IMR-90 (cell line): ENCODE data around the gene FOXI1. TPM values are rescaled to one million over a fixed set of nuclear protein-coding genes. Genes with fewer than 3 reads are reported as not detected.

ENCODE experiments used
- ATAC-seq: fragments of 200-7000 bp; cut with Tn5 transposase; 2 replicates; pipeline ENCODE4 v1.9.1; 2020; ENCODE audit warnings: low read depth, mild to moderate bottlenecking, moderate library complexity
- BruUV-seq: library from RNA; stranded (reverse); fragments of 400-500 nt; replicated peaks from 2 replicates; lab custom pipeline; 2021; lab: Mats Ljungman, UMichigan
- CTCF ChIA-PET: fragments of 300-600 bp; formaldehyde crosslinking; extraction: SDS; loops from one replicate; lab custom pipeline; 2021; ENCODE audit warnings: antibody characterized with exemption; lab: Yijun Ruan, JAX
- POLR2A ChIA-PET: fragments of 300-600 bp; sonication (Branson Sonifier 250); formaldehyde crosslinking; loops from one replicate; lab custom pipeline; 2022; ENCODE audit warnings: antibody characterized with exemption; ENCODE audit not compliant: unreplicated experiment; lab: Charles Lee
- DNase-seq: peaks from one replicate; pipeline ENCODE4 v3.0.0; 2013
- H2AFZ ChIP-seq: replicated peaks from 2 replicates; pipeline ENCODE3; 2013; ENCODE audit warnings: low read length, mild to moderate bottlenecking; ENCODE audit not compliant: poor library complexity
- H2AK5ac ChIP-seq: 2 replicates; pipeline ENCODE4 v1.6.1; 2013; ENCODE audit warnings: low read depth, low read length, inconsistent platforms
- H2AK9ac ChIP-seq: replicated peaks from 2 replicates; pipeline ENCODE3; 2013; ENCODE audit warnings: mild to moderate bottlenecking, low read depth, low read length, moderate library complexity; ENCODE audit not compliant: poor library complexity
- H2BK120ac ChIP-seq: 2 replicates; pipeline ENCODE4 v1.6.1; 2013; ENCODE audit warnings: low read depth, low read length, inconsistent platforms
- H2BK15ac ChIP-seq: 3 replicates; pipeline ENCODE4 v1.6.1; 2013; ENCODE audit warnings: low read depth, low read length, inconsistent platforms
- H2BK20ac ChIP-seq: 2 replicates; pipeline ENCODE4 v1.6.1; 2013; ENCODE audit warnings: low read depth, mild to moderate bottlenecking, inconsistent platforms, low read length, moderate library complexity
- H2BK5ac ChIP-seq: 2 replicates; pipeline ENCODE4 v1.6.1; 2013; ENCODE audit warnings: mild to moderate bottlenecking, low read depth, low read length, inconsistent platforms; ENCODE audit not compliant: poor library complexity, severe bottlenecking
- H3K14ac ChIP-seq: replicated peaks from 2 replicates; pipeline ENCODE4 v1.6.1; 2013; ENCODE audit warnings: low read depth, low read length, inconsistent platforms
- H3K18ac ChIP-seq: 2 replicates; pipeline ENCODE4 v1.6.1; 2013; ENCODE audit warnings: low read depth, low read length, control low read depth
- H3K23ac ChIP-seq: 2 replicates; pipeline ENCODE4 v1.6.1; 2013; ENCODE audit warnings: low read depth, low read length, inconsistent platforms
- H3K27ac ChIP-seq: 2 replicates; pipeline ENCODE4 v1.5.1; 2013; ENCODE audit warnings: mild to moderate bottlenecking, control low read depth, low read length; ENCODE audit not compliant: insufficient read depth
- H3K27me3 ChIP-seq: 2 replicates; pipeline ENCODE4 v1.6.1; 2013; ENCODE audit warnings: low read length; ENCODE audit not compliant: control insufficient read depth, insufficient read depth
- H3K36me3 ChIP-seq: 2 replicates; pipeline ENCODE4 v1.6.1; 2013; ENCODE audit warnings: low read length, mixed read lengths; ENCODE audit not compliant: control insufficient read depth, insufficient read depth
- H3K4ac ChIP-seq: 2 replicates; pipeline ENCODE4 v1.6.1; 2013; ENCODE audit warnings: low read depth, low read length, inconsistent platforms
- H3K4me1 ChIP-seq: 2 replicates; pipeline ENCODE4 v1.6.1; 2013; ENCODE audit warnings: low read length, mixed read lengths; ENCODE audit not compliant: control insufficient read depth, insufficient read depth
- H3K4me2 ChIP-seq: 2 replicates; pipeline ENCODE4 v1.6.1; 2013; ENCODE audit warnings: low read depth, mild to moderate bottlenecking, control low read depth, low read length, moderate library complexity
- H3K4me3 ChIP-seq: 2 replicates; pipeline ENCODE4 v1.5.1; 2013; ENCODE audit warnings: low read depth, mild to moderate bottlenecking, control low read depth, low read length, moderate library complexity; ENCODE audit not compliant: insufficient read depth
- H3K56ac ChIP-seq: 2 replicates; pipeline ENCODE4 v1.6.1; 2013; ENCODE audit warnings: low read length, inconsistent platforms; ENCODE audit not compliant: insufficient read depth; ENCODE audit errors: extremely low read depth
- H3K79me1 ChIP-seq, 2 experiments: 2 replicates each; pipeline ENCODE4 v1.6.1; 2013; ENCODE audit warnings: low read length in 2 of 2, inconsistent platforms in 1 of 2, low read depth in 1 of 2
- H3K9ac ChIP-seq: 2 replicates; pipeline ENCODE4 v1.6.1; 2013; ENCODE audit warnings: low read depth, low read length, control low read depth
- H3K9me1 ChIP-seq: 2 replicates; pipeline ENCODE4 v1.6.1; 2013; ENCODE audit warnings: low read length, inconsistent platforms; ENCODE audit not compliant: insufficient read depth
- H3K9me3 ChIP-seq: 2 replicates; pipeline ENCODE4 v1.6.1; 2013; ENCODE audit warnings: low read length; ENCODE audit not compliant: control insufficient read depth, insufficient read depth
- H4K20me1 ChIP-seq: 2 replicates; pipeline ENCODE4 v1.6.1; 2013; ENCODE audit warnings: low read length, inconsistent platforms; ENCODE audit not compliant: insufficient read depth
- H4K5ac ChIP-seq: 2 replicates; pipeline ENCODE4 v1.6.1; 2013; ENCODE audit warnings: mild to moderate bottlenecking, low read depth, low read length, control low read depth
- H4K8ac ChIP-seq, 2 experiments: 2 replicates each; pipeline ENCODE4 v1.6.1; 2013; ENCODE audit warnings: low read depth in 2 of 2, low read length in 2 of 2, control low read depth in 1 of 2, inconsistent platforms in 1 of 2
- H4K91ac ChIP-seq: 2 replicates; pipeline ENCODE4 v1.6.1; 2013; ENCODE audit warnings: low read depth, low read length, inconsistent platforms; ENCODE audit not compliant: insufficient read depth
- BHLHE40 ChIP-seq: fragments of 150-350 bp; IDR thresholded peaks from 2 replicates; pipeline ENCODE4 v1.6.1; 2016; ENCODE audit warnings: mild to moderate bottlenecking, low read depth, low read length
- CEBPB ChIP-seq: IDR thresholded peaks from 2 replicates; pipeline ENCODE4 v1.6.1; 2012; ENCODE audit warnings: low read depth, low read length, improper control_type of control experiment
- CHD1 ChIP-seq: IDR thresholded peaks from 2 replicates; pipeline ENCODE4 v1.6.1; 2012; ENCODE audit warnings: low read depth, low read length, improper control_type of control experiment
- FOS ChIP-seq: fragments of 150-350 bp; IDR thresholded peaks from 2 replicates; pipeline ENCODE4 v1.6.1; 2016; ENCODE audit warnings: low read depth, low read length
- MAZ ChIP-seq: IDR thresholded peaks from 2 replicates; pipeline ENCODE4 v1.6.1; 2012; ENCODE audit warnings: low read depth, mild to moderate bottlenecking, low read length, improper control_type of control experiment, moderate library complexity, borderline replicate concordance
- MXI1 ChIP-seq: IDR thresholded peaks from 2 replicates; pipeline ENCODE4 v1.6.1; 2012; ENCODE audit warnings: low read depth, mild to moderate bottlenecking, low read length, moderate library complexity, borderline replicate concordance
- NFE2L2 ChIP-seq: fragments of 150-350 bp; IDR thresholded peaks from 2 replicates; pipeline ENCODE4 v1.6.1; 2016; ENCODE audit warnings: low read depth, mild to moderate bottlenecking, low read length
- POLR2A ChIP-seq: IDR thresholded peaks from 2 replicates; pipeline ENCODE4 v1.6.1; 2012; ENCODE audit warnings: mild to moderate bottlenecking, low read depth, low read length
- RAD21 ChIP-seq: IDR thresholded peaks from 2 replicates; pipeline ENCODE4 v1.6.1; 2012; ENCODE audit warnings: low read length, improper control_type of control experiment
- RCOR1 ChIP-seq: IDR thresholded peaks from 2 replicates; pipeline ENCODE4 v1.6.1; 2012; ENCODE audit warnings: mild to moderate bottlenecking, low read length, improper control_type of control experiment; ENCODE audit not compliant: insufficient replicate concordance
- RFX5 ChIP-seq: IDR thresholded peaks from 2 replicates; pipeline ENCODE4 v1.8.0; 2012; ENCODE audit warnings: low read depth, mild to moderate bottlenecking, low read length, moderate library complexity
- WGBS, 2 experiments: methylation state at CpG; one replicate each; pipeline versions ENCODE4 v1.1.5 to v1.1.7; 2013; ENCODE audit warnings: missing lambda C conversion rate in 2 of 2; ENCODE audit not compliant: insufficient read length in 1 of 2; ENCODE audit errors: extremely low coverage in 2 of 2; 5-methylcytosine and 5-hydroxymethylcytosine counted together
- dilution Hi-C: fragments of 300-500 bp; cut with HindIII; formaldehyde crosslinking; loops from one replicate; pipeline ENCODE4 v1.14.3; 2018; ENCODE audit warnings: low sequenced_read_pairs; ENCODE audit not compliant: unreplicated experiment
- in situ Hi-C: fragments of 300-500 bp; cut with MboI; formaldehyde crosslinking; loops from 3 replicates; pipeline ENCODE4 v1.14.3; 2019; ENCODE audit warnings: low sequenced_read_pairs, inconsistent platforms, mixed read lengths
- intact Hi-C: fragments of 100-400 bp; cut with micrococcal nuclease; formaldehyde crosslinking; loops from 2 replicates; pipeline ENCODE4 v1.10.0; 2022
- polyA plus RNA-seq, 3 experiments: library from polyadenylated mRNA; depleted of rRNA; stranded (reverse); fragments of >200 nt; gene quantifications; 2 replicates each; pipeline ENCODE4 v1.2.3, GENCODE V29; 2012; ENCODE audit warnings: low replicate concordance in 1 of 3
- total RNA-seq: library from RNA; depleted of rRNA; stranded (reverse); fragments of >200 nt; gene quantifications from 2 replicates; pipeline ENCODE4 v1.2.3, GENCODE V29; 2012
- TF ChIP-seq, protein P1 (sequence below): fragments of 150-350 bp; IDR thresholded peaks from 2 replicates; pipeline ENCODE4 v1.6.1; 2017; ENCODE audit warnings: mild to moderate bottlenecking, antibody characterized with exemption, low read length, low read depth
- TF ChIP-seq, protein P2 (sequence below): fragments of 150-350 bp; IDR thresholded peaks from 2 replicates; pipeline ENCODE4 v1.6.1; 2016; ENCODE audit warnings: low read depth, mild to moderate bottlenecking, low read length, moderate library complexity, borderline replicate concordance
- TF ChIP-seq, protein P3 (sequence below): conservative IDR thresholded peaks from 2 replicates; pipeline ENCODE4 v1.5.1; 2012; ENCODE audit warnings: mild to moderate bottlenecking, low read depth, low read length, improper control_type of control experiment

Gene FOXI1
- total and polyA plus RNA-seq, 2 of the 4 experiments (the other 2 are of a cell fraction), result not detected

DNA sequence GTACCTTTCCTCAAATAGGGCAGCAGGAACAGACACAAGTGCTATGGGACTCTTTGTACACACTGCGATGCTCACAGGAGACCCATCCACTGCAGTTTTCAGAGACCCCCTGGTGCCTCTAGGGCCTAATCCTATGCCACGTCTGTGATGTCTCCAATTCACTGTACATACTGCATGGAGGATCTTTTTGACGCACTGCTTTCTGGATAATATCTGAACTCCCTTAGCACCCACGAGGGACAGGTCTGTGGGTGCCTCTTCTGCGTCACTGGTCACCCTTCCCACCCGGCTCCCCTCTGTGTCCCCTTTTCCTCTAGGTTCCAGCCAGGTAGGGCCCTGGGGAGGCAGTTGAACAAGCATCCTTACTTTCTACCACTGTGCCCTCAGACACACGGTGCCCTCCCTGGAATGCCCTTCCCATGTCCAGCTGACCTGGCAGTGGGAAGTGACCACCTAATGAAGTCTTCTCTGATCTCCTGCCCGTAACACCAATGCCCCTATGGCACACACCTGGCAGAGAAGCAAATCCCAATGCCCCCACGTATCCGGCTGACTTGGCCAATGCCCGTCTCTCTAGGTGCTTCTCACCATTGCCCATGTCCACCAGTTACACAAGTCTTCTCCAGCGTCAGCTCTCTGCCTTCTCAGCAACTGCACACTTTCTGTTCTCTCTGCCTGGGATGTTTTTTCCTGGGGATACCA lies 41.5 kb downstream of the FOXI1 start:
- ATAC-seq (no peak), DNase-seq (no peak)
- CTCF ChIA-PET, result no interaction called here
- Histone ChIP-seq H4K20me1 (no peaks in the 10 kb centered on the region), H2BK5ac (no peak overlapping the region), H2BK15ac (no peak overlapping the region), H4K91ac (no peak overlapping the region), H3K9ac (no peak overlapping the region), H3K9me1 (no peaks in the 10 kb centered on the region), H3K56ac (no peak overlapping the region), H4K5ac (no peak overlapping the region), H2BK120ac (no peak overlapping the region), H3K27me3 (no peaks in the 10 kb centered on the region), H3K14ac (no peak overlapping the region), H3K4me3 (no peak overlapping the region), H2AK5ac (no peak overlapping the region), H3K18ac (no peak overlapping the region), H3K23ac (no peak overlapping the region), H2BK20ac (no peak overlapping the region), H4K8ac (no peak overlapping the region), H3K9me3 (no peaks in the 10 kb centered on the region), H3K4me2 (no peak overlapping the region), H3K4ac (no peak overlapping the region), H3K36me3 (no peaks in the 10 kb centered on the region), H3K4me1 (peaks cover 7% of the 10 kb centered on the region; the same call in 1 of the 2 replicates), H2AK9ac (peak overlapping the region; percentile 45), H3K79me1 (no peaks in the 10 kb centered on the region), H2AFZ (no peak overlapping the region), H3K27ac (no peak overlapping the region)
- intact Hi-C loops (no loop called here), in situ Hi-C loops (no loop called here), dilution Hi-C loops (no loop called here)
- WGBS, 2 experiments, result 69% methylated on average over 6 of the region's 12 CpGs; no CpG with 5 or more reads in 1 of the 2 experiments
- POLR2A ChIA-PET, result no interaction called here
- BruUV-seq, result no TSS peak
- no peak for TF ChIP-seq CEBPB
- TF ChIP-seq, protein P1, sequence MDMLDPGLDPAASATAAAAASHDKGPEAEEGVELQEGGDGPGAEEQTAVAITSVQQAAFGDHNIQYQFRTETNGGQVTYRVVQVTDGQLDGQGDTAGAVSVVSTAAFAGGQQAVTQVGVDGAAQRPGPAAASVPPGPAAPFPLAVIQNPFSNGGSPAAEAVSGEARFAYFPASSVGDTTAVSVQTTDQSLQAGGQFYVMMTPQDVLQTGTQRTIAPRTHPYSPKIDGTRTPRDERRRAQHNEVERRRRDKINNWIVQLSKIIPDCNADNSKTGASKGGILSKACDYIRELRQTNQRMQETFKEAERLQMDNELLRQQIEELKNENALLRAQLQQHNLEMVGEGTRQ, result no peak
- no peak for TF ChIP-seq NFE2L2
- TF ChIP-seq POLR2A, result no peak
- TF ChIP-seq, protein P2, sequence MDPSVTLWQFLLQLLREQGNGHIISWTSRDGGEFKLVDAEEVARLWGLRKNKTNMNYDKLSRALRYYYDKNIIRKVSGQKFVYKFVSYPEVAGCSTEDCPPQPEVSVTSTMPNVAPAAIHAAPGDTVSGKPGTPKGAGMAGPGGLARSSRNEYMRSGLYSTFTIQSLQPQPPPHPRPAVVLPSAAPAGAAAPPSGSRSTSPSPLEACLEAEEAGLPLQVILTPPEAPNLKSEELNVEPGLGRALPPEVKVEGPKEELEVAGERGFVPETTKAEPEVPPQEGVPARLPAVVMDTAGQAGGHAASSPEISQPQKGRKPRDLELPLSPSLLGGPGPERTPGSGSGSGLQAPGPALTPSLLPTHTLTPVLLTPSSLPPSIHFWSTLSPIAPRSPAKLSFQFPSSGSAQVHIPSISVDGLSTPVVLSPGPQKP, result no peak
- TF ChIP-seq, protein P3, sequence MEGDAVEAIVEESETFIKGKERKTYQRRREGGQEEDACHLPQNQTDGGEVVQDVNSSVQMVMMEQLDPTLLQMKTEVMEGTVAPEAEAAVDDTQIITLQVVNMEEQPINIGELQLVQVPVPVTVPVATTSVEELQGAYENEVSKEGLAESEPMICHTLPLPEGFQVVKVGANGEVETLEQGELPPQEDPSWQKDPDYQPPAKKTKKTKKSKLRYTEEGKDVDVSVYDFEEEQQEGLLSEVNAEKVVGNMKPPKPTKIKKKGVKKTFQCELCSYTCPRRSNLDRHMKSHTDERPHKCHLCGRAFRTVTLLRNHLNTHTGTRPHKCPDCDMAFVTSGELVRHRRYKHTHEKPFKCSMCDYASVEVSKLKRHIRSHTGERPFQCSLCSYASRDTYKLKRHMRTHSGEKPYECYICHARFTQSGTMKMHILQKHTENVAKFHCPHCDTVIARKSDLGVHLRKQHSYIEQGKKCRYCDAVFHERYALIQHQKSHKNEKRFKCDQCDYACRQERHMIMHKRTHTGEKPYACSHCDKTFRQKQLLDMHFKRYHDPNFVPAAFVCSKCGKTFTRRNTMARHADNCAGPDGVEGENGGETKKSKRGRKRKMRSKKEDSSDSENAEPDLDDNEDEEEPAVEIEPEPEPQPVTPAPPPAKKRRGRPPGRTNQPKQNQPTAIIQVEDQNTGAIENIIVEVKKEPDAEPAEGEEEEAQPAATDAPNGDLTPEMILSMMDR, result no peak
- no peak for TF ChIP-seq CHD1
- TF ChIP-seq MXI1, result no peak
- TF ChIP-seq BHLHE40, result no peak
- no peak for TF ChIP-seq RAD21
- TF ChIP-seq FOS, result no peak
- TF ChIP-seq RCOR1, result no peak
- TF ChIP-seq RFX5, result no peak
- no peak for TF ChIP-seq MAZ
